HG02610 (cell line): ENCODE results near the gene SBF2.
"Not testable (repeated sequence)": the region's sequence is repeated elsewhere in the genome, so short reads cannot be mapped to it uniquely, and the experiment has no call there.

Source experiments
- ATAC-seq: cut with Tn5 transposase; IDR thresholded peaks from one replicate; pipeline ENCODE4 v1.9.1; 2021; ENCODE audit warnings: mild to moderate bottlenecking, moderate library complexity; ENCODE audit not compliant: unreplicated experiment

SBF2 gene

GRCh38 chr11:10122326-10123197, 171.5 kb downstream of the SBF2 start:
- no peak for ATAC-seq

DNA sequence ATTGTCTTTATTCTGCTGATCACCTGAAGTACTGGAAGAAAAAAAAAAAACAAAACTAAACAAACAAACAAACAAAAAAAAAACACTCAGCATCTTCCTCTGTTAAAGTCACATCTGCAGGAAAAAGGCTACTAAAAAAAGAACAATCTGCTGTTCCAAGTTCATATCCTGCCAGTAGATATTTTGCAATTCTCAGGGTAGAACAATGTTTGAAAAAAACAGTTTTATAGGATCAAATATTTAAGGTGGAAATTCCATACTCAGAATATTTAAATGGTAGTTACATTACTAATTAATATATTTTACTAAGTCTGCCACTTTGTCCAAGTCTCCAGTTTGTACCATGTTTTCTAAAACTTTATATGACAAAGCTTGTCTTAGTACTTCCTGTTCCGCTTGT, 175.2 kb downstream of the SBF2 start:
- no peak for ATAC-seq

DNA sequence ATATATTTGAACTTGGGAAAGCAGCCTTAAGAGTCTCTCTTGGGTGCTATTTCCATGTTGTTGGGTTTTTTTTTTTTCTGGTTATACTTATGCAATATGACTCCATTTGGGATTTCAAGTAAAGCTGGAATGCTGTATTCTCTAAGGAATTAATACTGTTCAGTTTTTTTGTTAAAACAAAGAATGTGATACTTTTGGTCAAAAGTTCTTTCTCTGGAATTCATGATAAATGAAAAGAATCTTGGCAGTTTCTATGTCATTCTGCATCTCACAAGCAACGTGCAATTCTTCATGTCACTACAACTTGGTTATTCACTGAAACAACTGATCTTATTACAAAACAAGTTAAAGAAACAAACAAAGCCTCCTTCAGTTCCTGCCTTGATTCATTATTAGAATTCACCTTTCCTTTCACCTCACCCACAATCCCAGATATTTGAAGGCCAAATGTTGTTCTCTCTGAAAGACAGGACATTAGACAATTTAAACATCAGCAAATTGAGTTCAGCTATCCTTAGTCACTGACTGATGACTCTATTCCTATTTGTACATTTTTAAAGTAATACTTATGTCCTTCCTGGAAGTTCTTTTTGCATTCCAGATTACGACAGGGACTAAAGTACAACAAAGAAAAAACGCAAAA, 176.2 kb downstream of the SBF2 start:
- no peak for ATAC-seq

DNA sequence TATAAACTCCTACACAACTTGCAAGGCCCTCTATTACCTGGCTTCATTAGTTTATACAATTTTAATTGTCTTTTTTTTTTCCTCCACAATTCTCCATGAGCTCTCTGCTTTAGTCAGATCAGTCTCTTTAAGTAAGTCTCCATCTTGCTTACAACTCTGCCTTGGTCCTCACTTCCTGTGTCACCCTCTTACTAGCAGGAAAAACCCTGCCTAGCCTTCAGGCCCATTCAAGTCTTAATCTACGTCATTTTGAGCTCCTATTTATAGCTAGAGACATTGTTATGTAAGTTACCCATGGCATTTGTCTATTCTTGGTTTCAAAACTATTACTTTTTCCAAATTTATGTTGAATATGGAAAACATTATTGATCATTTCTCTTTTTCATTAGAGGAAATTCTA, 177.4 kb downstream of the SBF2 start:
- ATAC-seq, result no peak

DNA sequence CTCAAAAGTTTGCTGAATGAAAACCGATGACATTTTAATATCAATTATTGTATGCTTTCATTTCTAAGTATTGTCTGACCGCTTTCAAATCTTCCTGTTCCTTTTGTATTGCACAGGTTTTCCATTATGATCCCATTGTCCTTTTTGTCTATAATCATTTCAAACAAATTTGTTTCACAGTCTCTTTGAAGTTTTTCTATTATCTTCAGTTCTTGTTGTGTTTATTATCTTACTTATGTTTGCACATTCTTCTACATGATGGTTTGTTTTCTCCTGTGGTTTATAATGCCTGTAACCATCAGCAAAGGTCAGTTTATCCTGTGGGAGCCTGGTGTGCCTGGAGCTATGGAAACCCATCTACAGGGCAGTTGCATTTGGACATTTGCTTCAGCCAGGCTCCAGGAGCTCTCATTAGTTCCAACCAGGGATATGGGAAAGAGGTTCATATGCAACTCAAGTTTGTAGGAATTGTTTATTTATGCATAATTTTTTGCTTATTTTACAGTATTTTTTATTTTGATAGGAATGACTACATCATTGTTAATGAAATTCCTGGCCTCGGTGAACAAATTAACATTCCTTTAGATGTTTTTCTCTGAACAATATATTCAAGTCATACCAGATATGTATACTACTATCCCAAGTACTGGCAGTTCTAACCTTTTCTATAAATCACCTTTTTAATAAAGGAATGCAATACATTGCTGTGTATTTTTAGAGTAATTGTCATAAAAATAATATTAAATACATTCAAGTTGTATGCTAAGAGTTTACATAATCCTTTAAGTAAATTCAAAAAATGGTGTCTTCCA, 179.2 kb downstream of the SBF2 start:
- no peak for ATAC-seq

DNA sequence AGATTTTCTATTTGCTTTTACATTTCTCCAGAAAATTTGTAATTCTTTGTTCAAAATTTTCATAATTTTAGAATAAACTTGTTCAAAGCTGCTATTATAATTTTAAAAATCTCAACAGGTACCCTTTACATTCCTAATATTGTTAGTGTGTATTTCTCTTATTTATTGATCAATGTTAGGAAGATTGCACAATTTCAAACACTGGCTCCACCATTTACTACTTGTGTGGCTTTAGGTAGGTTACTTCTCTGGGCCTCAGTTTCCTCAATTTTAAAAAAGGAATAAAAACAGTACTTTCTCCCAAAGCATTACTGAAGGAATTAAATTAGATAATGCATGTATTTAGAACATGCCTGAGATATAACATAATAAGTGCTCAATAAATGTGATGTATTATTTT, 180.2 kb downstream of the SBF2 start:
- no peak for ATAC-seq

DNA sequence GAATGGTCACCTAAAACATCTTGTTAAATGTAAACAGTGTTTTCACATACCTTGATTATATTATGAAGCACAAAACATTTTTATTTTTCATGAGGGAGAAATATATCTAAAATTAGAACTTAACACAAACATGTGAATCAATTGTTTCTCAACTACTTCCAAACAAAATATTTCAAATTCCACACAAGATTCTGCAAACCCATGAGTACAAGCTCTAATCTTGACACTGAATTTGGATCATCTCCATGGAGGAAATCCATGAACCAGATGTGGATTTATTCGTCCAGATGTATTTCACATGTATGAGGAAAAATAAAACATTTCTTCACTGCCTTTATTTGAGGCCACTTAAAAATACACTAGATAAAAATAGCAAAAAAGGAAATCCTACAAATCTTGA, 184.2 kb downstream of the SBF2 start:
- no peak for ATAC-seq

DNA sequence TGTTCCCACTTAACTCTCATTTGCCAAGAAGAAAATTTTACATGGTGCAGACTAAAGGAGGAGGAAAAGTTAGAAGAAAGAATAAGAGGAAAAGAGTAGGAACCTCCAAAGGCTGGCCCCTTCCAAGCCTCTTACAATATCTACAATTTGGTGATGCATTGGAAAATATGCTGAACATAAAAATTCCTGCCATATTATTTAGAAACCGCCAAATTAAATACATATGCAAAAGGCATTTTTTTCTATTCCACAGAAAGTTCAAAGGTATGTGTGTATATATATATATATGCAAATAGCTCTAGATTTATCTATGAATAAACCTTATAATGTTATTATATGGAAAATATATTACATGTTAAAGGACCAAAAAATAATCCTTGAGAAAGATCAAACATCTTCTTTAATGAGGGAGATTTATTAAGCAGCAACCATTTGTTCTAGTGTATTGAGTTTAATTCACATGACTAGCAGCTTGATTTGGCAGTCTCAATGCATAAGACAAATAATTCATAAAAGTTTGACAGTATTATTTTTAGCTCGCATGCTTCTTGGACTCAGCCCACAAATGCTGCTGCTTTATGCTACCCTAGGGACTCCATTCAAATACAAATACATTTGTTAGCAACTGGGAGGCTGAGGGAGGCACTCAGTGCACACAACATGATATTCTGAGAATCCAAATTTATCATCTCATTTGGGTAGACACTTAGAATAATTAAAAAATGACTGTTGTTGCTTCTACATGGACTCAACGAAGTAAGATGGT, 184.9 kb downstream of the SBF2 start:
- no peak for ATAC-seq

- ATAC-seq, result no peak
Observed at GRCh38 chr11:10107497-10107896, 186.5 kb downstream of the SBF2 start.

- ATAC-seq, result no peak
Observed at GRCh38 chr11:10097615-10098014, 196.4 kb downstream of the SBF2 start.

DNA sequence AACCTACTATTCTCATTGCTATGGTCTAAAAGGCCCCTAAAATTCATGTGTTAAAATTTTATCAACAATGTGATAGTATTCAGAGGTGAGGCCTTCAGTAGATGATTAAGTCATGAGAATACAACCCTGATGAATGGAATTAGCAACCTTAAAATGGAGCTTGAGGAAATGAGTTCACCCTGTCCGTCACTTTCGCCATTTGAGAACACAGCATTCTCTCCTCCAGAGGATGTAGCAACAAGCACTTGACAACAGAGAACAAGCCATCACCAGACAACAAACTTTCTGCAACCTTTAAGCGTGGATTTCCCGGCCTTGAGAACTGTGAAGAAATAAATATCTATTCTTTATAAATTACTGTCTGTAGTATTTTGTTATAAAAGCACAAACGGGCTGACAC, 197.0 kb downstream of the SBF2 start:
- ATAC-seq, result no peak

- no peak for ATAC-seq
Observed at GRCh38 chr11:10095412-10096208, 198.4 kb downstream of the SBF2 start.

GRCh38 chr11:10092426-10092825, 201.6 kb downstream of the SBF2 start:
- ATAC-seq, result no peak

DNA sequence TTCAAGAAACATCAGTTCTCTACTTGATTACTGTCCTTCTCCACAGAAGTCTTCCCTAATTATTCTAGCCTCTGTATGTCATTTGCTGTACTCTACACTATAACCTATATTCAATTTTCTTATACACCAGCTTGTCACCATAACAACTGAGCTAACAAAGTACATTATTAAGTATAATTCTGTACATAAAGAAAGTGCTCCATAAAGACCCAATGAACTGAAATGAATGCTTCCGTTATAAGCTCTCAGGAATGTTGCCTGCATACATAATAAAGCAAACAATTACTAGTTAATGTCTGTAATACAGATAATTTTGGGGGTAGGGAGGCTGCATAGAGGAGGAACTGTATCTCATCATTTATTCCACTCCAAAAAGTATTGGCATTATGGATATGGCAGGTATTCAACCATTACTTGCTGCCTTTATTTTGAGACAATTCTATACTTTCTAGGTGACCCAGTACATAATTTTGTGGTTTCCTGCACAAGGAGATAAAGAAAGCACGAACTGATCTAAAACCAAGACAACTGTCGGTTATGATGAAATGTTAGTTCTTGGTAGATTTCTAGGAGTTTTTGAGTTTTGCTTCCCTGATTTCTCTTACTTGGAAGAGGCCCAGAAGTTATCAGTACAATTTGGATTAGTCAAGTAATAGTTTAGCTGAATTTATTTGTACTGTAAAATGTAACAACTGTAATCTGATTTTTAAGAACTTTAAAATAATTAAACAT, 202.5 kb downstream of the SBF2 start:
- ATAC-seq, result no peak

GRCh38 chr11:10087923-10088225, 206.1 kb downstream of the SBF2 start:
- ATAC-seq, result not testable (repeated sequence)

GRCh38 chr11:10087186-10087922, 206.7 kb downstream of the SBF2 start:
- no peak for ATAC-seq

DNA sequence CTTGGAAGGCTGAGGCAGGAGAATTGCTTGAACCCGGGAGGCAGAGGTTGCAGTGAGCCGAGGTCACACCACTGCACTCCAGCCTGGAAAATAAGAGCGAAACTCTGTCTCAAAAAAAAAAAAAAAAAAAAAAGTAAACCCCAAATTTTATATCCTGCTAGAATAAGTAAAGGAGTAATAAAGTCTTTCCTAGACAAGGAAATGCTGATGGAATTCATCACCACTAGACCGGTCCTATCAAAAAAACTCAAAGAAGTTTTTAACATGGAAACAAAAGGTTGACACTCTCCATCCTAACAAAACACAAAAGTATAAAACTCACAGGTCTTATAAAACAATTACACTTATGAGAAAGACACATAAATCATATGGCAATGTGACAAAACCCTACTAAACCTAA, 213.9 kb downstream of the SBF2 start:
- no peak for ATAC-seq

GRCh38 chr11:10076458-10077141, 217.4 kb downstream of the SBF2 start:
- peak; percentile 53 for ATAC-seq
